Stomach (tissue), 4 donors: Measurements from ENCODE around the gene RNU6-9.

Experiments
- POLR2A ChIP-seq, 4 donors: fragments of 450-650 bp; IDR thresholded peaks; one replicate each; pipeline ENCODE4 v1.6.1; 2016; ENCODE audit warnings: antibody characterized with exemption in 4 of 4, control low read depth in 2 of 4, mild to moderate bottlenecking in 1 of 4, moderate library complexity in 1 of 4
- TF ChIP-seq, protein P1 (sequence below), 7 experiments: fragments of 450-650 bp in 4 of 7; fragments of 200-600 bp in 3 of 7; sonication (generic) in 3 of 7; IDR thresholded peaks; one replicate each; pipeline ENCODE4 v1.5.1; 2016 to 2019; ENCODE audit warnings: antibody characterized with exemption in 7 of 7, control low read depth in 2 of 7, mild to moderate bottlenecking in 1 of 7

DNA sequence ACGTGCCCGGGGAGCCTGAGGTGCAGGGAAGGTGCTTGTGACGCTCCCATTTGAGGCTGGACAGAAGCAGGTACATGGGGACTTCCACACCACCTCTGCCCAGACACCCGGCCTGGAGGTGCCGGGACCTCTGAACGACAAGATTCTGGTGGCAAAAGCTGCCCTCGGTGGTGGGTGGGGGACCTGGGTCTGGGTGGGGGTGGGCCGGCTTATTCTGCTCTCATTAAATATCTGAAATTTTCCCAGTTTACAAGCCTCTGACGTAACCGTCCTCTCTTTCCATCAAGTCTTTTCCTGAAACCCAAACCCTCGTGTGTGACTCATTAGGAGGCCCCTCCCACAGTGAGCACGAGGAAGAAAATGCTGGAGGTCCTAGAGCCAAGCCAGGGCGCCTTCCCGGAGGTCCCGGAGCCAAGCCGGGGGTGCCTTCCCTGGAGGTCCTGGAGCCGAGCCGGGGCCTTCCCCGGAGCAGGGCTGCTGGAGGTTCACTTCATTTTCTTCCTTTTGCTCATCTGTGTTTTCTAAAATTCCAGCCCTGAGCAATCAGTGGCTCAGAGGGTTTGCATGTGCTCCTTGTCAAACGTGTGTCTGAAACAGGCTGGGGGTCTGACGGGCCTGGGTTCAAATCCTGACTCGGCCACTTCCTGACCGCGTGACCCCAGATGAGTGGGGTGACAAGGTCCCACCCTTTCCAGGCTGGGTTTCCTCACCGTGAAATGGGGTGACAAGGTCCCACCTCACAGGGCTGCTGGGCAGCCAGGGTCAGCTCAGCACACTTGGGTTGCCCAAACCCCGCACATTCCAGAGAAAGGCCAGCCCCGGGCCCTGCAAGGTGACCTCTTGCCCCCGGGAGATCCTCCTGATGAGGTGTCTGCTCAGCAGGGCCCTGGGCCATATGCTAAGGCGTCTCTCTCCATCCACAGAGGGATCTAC is 23.8 kb upstream of the RNU6-9 start:
- no peak for TF ChIP-seq POLR2A (IDR thresholded peaks at IDR 0.05)
- TF ChIP-seq, protein P1, sequence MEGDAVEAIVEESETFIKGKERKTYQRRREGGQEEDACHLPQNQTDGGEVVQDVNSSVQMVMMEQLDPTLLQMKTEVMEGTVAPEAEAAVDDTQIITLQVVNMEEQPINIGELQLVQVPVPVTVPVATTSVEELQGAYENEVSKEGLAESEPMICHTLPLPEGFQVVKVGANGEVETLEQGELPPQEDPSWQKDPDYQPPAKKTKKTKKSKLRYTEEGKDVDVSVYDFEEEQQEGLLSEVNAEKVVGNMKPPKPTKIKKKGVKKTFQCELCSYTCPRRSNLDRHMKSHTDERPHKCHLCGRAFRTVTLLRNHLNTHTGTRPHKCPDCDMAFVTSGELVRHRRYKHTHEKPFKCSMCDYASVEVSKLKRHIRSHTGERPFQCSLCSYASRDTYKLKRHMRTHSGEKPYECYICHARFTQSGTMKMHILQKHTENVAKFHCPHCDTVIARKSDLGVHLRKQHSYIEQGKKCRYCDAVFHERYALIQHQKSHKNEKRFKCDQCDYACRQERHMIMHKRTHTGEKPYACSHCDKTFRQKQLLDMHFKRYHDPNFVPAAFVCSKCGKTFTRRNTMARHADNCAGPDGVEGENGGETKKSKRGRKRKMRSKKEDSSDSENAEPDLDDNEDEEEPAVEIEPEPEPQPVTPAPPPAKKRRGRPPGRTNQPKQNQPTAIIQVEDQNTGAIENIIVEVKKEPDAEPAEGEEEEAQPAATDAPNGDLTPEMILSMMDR (IDR thresholded peaks at IDR 0.05), result no peak
